Stomach (tissue), 4 donors: ENCODE measurements around the gene UFSP2.
A peak's percentile ranks its signal among the peaks of the same experiment; 100 is the strongest.

Experiments used
- CTCF ChIP-seq, 7 experiments: fragments of 450-650 bp in 4 of 7; fragments of 200-600 bp in 3 of 7; sonication (generic) in 3 of 7; IDR thresholded peaks; one replicate each; pipeline ENCODE4 v1.5.1; 2016 to 2019; ENCODE audit warnings: antibody characterized with exemption in 7 of 7, control low read depth in 2 of 7, mild to moderate bottlenecking in 1 of 7
- EP300 ChIP-seq: sonication (generic); formaldehyde crosslinking; IDR thresholded peaks from one replicate; pipeline ENCODE4 v1.6.1; 2017; ENCODE audit warnings: antibody characterized with exemption
- POLR2A ChIP-seq, 4 donors: fragments of 450-650 bp; IDR thresholded peaks; one replicate each; pipeline ENCODE4 v1.6.1; 2016; ENCODE audit warnings: antibody characterized with exemption in 4 of 4, control low read depth in 2 of 4, mild to moderate bottlenecking in 1 of 4, moderate library complexity in 1 of 4
- POLR2AphosphoS5 ChIP-seq, 3 donors: sonication (generic); formaldehyde crosslinking; IDR thresholded peaks; one replicate each; pipeline ENCODE4 v1.6.1; 2016; ENCODE audit warnings: antibody characterized with exemption in 3 of 3

GRCh38 chr4:185395956-185396723, 29.6 kb downstream of the UFSP2 start:
- TF ChIP-seq CTCF (IDR thresholded peaks at IDR 0.05), result no peak
- peak; percentile 85 to 88 (median 86) for TF ChIP-seq POLR2AphosphoS5 (IDR thresholded peaks at IDR 0.05)
- peak in 2 of 4 donors; percentile 54 to 64 for TF ChIP-seq POLR2A (IDR thresholded peaks at IDR 0.05)
- peak; percentile 65 for TF ChIP-seq EP300
